Thoracic aorta (tissue), 2 donors: ENCODE results near the gene RBM47. TPM values are rescaled to one million over a fixed set of nuclear protein-coding genes. Genes with fewer than 3 reads are reported as not detected.
"Not testable (repeated sequence)": the region's sequence is repeated elsewhere in the genome, so short reads cannot be mapped to it uniquely, and the experiment has no call there.

ENCODE experiments used
- ATAC-seq: fragments of 150-250 bp; one replicate; pipeline ENCODE4 v1.8.0; 2017; ENCODE audit warnings: low read depth; ENCODE audit not compliant: insufficient number of reproducible peaks, low FRiP score
- DNase-seq: peaks from one replicate; pipeline ENCODE4 v3.0.0-alpha.2; 2020; ENCODE audit warnings: low spot score
- H3K27ac ChIP-seq, 2 donors: fragments of 200-600 bp; sonication (generic); 1 replicate in 1 of 2; 2 replicates in 1 of 2; pipeline ENCODE4 v1.5.1; 2016; ENCODE audit warnings: mild to moderate bottlenecking in 2 of 2, moderate library complexity in 2 of 2
- H3K27me3 ChIP-seq: fragments of 200-600 bp; sonication (generic); replicated peaks from 2 replicates; pipeline ENCODE4 v1.6.0; 2016; ENCODE audit warnings: mild to moderate bottlenecking; ENCODE audit not compliant: insufficient read depth
- H3K36me3 ChIP-seq: fragments of 200-600 bp; sonication (generic); one replicate; pipeline ENCODE4 v1.5.1; 2016
- H3K4me1 ChIP-seq, 2 donors: fragments of 200-600 bp; sonication (generic); 1 replicate in 1 of 2; 2 replicates in 1 of 2; pipeline versions ENCODE4 v1.5.1 to v1.6.0; 2016; ENCODE audit warnings: low read depth in 2 of 2, mild to moderate bottlenecking in 1 of 2; ENCODE audit not compliant: control insufficient read depth in 1 of 2
- H3K4me3 ChIP-seq: fragments of 200-600 bp; sonication (generic); 2 replicates; pipeline ENCODE4 v1.5.1; 2016; ENCODE audit warnings: mild to moderate bottlenecking
- H3K9me3 ChIP-seq: fragments of 200-600 bp; sonication (generic); 2 replicates; pipeline ENCODE4 v1.5.1; 2016
- CTCF ChIP-seq: fragments of 200-600 bp; sonication (generic); IDR thresholded peaks from one replicate; pipeline ENCODE4 v1.5.1; 2019; ENCODE audit warnings: antibody characterized with exemption
- total RNA-seq, 2 donors: library from RNA; depleted of rRNA; stranded (reverse); fragments of >200 nt; gene quantifications; one replicate each; pipeline versions ENCODE4 v1.1.0 to v1.2.3, GENCODE V29; 2016

The RBM47 gene
- total RNA-seq, 2 donors from 2014 or later, result 31.5 to 56.7 TPM

- no peak for ATAC-seq
- Histone ChIP-seq H3K4me1 (peaks cover 4 to 20% of the 10 kb centered on the region in 2 donors), H3K27ac (no peak overlapping the region), H3K36me3 (no peaks in the 10 kb centered on the region), H3K27me3 (no peaks in the 10 kb centered on the region), H3K4me3 (no peak overlapping the region), H3K9me3 (no peaks in the 10 kb centered on the region)
- no peak for TF ChIP-seq CTCF
- DNase-seq, result no peak
Measured at GRCh38 chr4:40523581-40523980, 106.1 kb downstream of the RBM47 start.

- TF ChIP-seq CTCF, result no peak
- Histone ChIP-seq H3K27ac (no peak overlapping the region), H3K36me3 (no peaks in the 10 kb centered on the region), H3K4me1 (peaks cover 4 to 20% of the 10 kb centered on the region in 2 donors), H3K4me3 (no peak overlapping the region), H3K27me3 (no peaks in the 10 kb centered on the region), H3K9me3 (no peaks in the 10 kb centered on the region)
- DNase-seq, result no peak
- ATAC-seq, result no peak
Measured at GRCh38 chr4:40521957-40522356, 107.7 kb downstream of the RBM47 start.

GRCh38 chr4:40520533-40520932 lies 109.1 kb downstream of the RBM47 start:
- no peak for ATAC-seq
- no peak overlapping the region for H3K4me3 ChIP-seq
- TF ChIP-seq CTCF, result no peak

GRCh38 chr4:40517081-40517480 lies 112.6 kb downstream of the RBM47 start:
- DNase-seq, H3K36me3 ChIP-seq, H3K27me3 ChIP-seq, H3K9me3 ChIP-seq, H3K27ac ChIP-seq, H3K4me3 ChIP-seq, ATAC-seq, H3K4me1 ChIP-seq: not testable (repeated sequence)

More at GRCh38 chr4:40520533-40520932, 109.1 kb downstream of the RBM47 start:
- Histone ChIP-seq H3K27me3 (no peaks in the 10 kb centered on the region), H3K36me3 (no peaks in the 10 kb centered on the region), H3K9me3 (no peaks in the 10 kb centered on the region), H3K27ac (no peak overlapping the region), H3K4me1 (peaks cover 0 to 10% of the 10 kb centered on the region in 2 donors)
- DNase-seq, result no peak

GRCh38 chr4:40516651-40517050 lies 113.0 kb downstream of the RBM47 start:
- no peaks in the 10 kb centered on the region for H3K36me3 ChIP-seq
- TF ChIP-seq CTCF, result no peak
- no peaks in the 10 kb centered on the region for H3K4me1 ChIP-seq
- ATAC-seq (no peak), DNase-seq (no peak)
- H3K9me3 ChIP-seq, result no peaks in the 10 kb centered on the region
- H3K27me3 ChIP-seq, result no peaks in the 10 kb centered on the region
- H3K27ac ChIP-seq, result no peak overlapping the region
- no peak overlapping the region for H3K4me3 ChIP-seq
